HEK293 (cell line): ENCODE measurements around the gene MVB12B.

Source experiments
- HOXC10 ChIP-seq: sonication (generic); formaldehyde crosslinking; IDR thresholded peaks from 2 replicates; pipeline ENCODE4 v1.8.1; 2023; ENCODE audit warnings: mild to moderate bottlenecking, missing genetic modification reagents
- KLF17 ChIP-seq: fragments of 450-650 bp; formaldehyde crosslinking; IDR thresholded peaks from 2 replicates; pipeline ENCODE4 v1.5.1; 2016; ENCODE audit warnings: missing biosample characterization, missing genetic modification characterization
- PRDM4 ChIP-seq: fragments of 450-650 bp; formaldehyde crosslinking; IDR thresholded peaks from 2 replicates; pipeline ENCODE4 v1.5.1; 2017; ENCODE audit warnings: missing biosample characterization, missing genetic modification characterization
- ZBTB26 ChIP-seq: fragments of 450-650 bp; formaldehyde crosslinking; optimal IDR thresholded peaks from 2 replicates; pipeline ENCODE3; 2016; ENCODE audit warnings: missing biosample characterization, mild to moderate bottlenecking, missing genetic modification characterization
- ZNF302 ChIP-seq: fragments of 450-650 bp; formaldehyde crosslinking; IDR thresholded peaks from 2 replicates; pipeline ENCODE4 v1.5.1; 2016; ENCODE audit warnings: missing biosample characterization, missing genetic modification characterization, low read depth

- no peak for TF ChIP-seq ZNF302
- no peak for TF ChIP-seq KLF17
- no peak for TF ChIP-seq PRDM4
- TF ChIP-seq ZBTB26, result no peak
- no peak for TF ChIP-seq HOXC10 (CRISPR knock-in tag)
Observed at GRCh38 chr9:126487856-126488255, 161.2 kb downstream of the MVB12B start.
